H54 (cell line): ENCODE results near the gene ACAN.

Experiments
- DNase-seq: peaks from one replicate; pipeline ENCODE4 v3.0.0; 2011; ENCODE audit warnings: low spot score, mixed read lengths; ENCODE audit not compliant: insufficient read length
- FAIRE-seq: peaks from 3 replicates; lab custom pipeline; 2011; peaks lifted over from hg19 to GRCh38; lab: Jason Lieb, UNC
- POLR2A ChIP-seq: IDR thresholded peaks from 2 replicates; pipeline ENCODE4 v1.6.1; 2011; ENCODE audit warnings: low read depth, mild to moderate bottlenecking, low read length

The ACAN gene

DNA sequence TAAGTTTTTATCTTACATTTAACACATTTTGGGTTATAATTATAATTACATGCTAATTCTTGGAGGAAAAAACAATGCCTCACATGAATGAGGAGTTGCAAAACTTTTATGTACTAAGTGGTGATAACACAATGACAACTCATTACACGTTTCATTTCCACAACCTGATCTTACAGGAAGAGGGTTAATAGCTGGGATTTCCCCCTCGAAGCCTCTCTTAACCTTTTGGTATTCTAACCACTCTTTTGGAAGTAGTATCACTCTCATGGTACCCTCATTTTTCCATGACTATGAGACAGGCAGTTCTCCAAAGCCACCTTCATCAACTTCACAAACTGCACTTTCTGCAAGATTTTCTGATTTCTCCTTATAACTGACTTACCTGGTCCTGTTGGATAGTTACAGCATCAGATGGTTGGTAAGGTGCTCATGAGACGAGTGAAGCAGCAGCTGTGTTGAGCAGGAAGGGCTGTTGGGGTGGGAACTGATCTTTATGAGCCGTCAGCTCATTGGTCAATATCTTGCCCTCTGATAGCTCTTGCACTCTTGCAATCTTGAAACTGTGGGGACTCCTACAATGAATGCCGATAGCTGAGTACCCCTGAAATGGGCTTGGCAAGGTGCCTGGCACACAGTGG is 41.6 kb downstream of the ACAN start:
- DNase-seq: no peak

DNA sequence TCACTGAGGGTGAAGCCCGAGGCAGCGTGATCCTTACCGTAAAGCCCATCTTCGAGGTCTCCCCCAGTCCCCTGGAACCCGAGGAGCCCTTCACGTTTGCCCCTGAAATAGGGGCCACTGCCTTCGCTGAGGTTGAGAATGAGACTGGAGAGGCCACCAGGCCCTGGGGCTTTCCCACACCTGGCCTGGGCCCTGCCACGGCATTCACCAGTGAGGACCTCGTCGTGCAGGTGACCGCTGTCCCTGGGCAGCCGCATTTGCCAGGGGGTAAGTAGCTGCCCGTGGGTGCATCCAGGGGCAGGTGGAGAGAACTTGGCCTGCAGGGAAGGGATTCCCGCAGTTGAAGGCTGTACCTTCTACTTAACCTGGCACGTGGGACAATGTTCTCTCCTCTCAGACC is 42.4 kb downstream of the ACAN start:
- no peak for TF ChIP-seq POLR2A
- FAIRE-seq (no peak), DNase-seq (no peak)

More for the DNA sequence above, 41.6 kb downstream of the ACAN start:
- no peak for TF ChIP-seq POLR2A
- no peak for FAIRE-seq

DNA sequence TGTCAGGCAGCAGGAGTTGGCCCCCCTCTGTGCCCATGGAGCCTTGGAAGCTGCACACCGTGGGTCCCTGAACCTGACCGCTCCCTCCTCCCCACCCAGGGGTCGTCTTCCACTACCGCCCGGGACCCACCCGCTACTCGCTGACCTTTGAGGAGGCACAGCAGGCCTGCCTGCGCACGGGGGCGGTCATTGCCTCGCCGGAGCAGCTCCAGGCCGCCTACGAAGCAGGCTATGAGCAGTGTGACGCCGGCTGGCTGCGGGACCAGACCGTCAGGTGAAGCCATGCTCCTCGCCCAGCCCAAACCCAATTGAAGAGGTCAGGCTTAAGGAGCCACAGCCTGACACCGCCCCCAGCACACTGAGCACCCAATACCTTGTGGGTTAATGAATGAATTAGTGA is 43.9 kb downstream of the ACAN start:
- FAIRE-seq (no peak), DNase-seq (no peak)
- no peak for TF ChIP-seq POLR2A

DNA sequence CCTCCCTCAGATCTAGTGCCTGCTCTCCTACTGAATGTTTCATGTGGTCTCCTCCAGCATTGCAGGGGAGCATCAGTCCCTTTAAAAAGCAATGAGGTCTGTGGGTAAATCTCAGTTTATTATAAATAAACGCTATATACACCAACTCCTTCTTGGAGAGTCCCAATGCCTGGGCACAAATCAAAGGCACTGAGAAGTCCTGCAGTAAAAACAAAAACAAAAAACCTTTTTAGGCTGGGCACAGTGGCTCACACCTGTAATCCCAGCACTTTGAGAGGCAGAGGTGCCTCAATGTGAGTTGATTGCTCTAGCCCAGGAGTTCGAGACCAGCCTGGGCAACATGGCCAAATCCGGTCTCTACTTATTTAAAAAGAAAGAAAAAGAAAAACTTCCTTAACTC is 45.0 kb downstream of the ACAN start:
- FAIRE-seq (no peak), DNase-seq (no peak)
- TF ChIP-seq POLR2A: no peak

DNA sequence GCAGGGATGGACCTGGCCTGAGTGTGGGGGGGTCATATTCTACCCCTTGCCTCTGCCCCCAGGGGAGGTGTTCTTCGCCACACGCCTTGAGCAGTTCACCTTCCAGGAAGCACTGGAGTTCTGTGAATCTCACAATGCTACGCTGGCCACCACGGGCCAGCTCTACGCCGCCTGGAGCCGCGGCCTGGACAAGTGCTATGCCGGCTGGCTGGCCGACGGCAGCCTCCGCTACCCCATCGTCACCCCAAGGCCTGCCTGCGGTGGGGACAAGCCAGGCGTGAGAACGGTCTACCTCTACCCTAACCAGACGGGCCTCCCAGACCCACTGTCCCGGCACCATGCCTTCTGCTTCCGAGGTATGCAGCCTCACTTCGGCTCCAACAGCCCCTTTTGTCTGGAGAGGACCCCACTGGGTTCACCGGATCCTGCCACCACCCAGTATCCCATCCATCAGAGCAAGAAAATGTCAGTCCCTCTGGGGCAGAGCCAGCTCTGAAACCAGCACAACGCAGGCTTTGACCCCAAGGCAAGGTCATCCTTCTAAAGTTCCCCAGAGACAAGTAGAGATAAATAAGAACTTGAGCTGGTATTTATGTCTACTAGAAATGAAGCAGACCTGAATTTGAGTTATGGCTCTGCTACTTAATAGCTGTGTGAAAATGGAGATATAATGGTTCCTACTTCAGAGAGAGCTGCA is 46.3 kb downstream of the ACAN start:
- DNase-seq (no peak), FAIRE-seq (no peak)
- TF ChIP-seq POLR2A: no peak

DNA sequence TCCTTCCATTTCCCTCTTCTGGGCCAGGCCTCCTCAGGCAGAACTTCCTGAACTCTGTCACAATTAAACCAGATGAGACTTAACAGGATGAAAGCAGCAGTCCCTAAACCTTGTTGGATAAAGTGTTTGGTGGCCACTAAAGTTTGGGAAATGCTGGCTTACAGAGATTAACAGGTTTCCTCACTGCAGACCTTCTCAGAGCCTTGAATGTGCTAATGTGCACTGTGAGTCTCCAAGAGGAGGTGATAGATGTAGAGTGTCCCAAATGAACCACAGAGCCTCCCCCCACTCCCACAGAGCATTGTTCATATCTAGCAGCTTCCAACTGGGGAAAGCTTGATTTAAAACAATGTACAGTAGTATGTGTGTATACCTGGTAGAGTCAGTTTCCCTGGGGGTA is 49.2 kb downstream of the ACAN start:
- DNase-seq (no peak), FAIRE-seq (no peak)
- TF ChIP-seq POLR2A: no peak

DNA sequence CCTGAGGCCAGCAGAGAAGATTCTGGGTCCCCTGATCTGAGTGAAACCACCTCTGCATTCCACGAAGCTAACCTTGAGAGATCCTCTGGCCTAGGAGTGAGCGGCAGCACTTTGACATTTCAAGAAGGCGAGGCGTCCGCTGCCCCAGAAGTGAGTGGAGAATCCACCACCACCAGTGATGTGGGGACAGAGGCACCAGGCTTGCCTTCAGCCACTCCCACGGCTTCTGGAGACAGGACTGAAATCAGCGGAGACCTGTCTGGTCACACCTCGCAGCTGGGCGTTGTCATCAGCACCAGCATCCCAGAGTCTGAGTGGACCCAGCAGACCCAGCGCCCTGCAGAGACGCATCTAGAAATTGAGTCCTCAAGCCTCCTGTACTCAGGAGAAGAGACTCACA is 55.7 kb downstream of the ACAN start:
- no peak for DNase-seq
- no peak for FAIRE-seq
- no peak for TF ChIP-seq POLR2A

DNA sequence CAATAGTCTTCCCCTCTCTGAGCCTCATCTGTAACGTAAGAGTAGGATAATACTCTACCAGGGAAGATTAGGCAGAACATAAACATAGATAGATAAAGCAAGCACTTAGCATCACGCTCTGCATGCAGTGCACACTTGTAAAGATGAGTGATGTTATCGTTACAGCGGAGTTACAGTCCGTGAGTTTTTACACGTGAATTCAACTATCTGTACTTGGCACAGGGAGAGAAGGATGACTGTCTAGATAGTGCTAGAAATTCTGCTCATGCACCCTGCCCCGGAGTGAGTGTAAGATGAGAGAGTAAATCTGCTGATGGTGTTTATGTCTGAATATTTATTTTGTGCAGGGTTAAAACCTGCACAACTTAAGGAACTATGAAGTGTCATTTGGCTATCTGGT is 56.3 kb downstream of the ACAN start:
- FAIRE-seq (no peak), DNase-seq (no peak)
- TF ChIP-seq POLR2A: no peak

DNA sequence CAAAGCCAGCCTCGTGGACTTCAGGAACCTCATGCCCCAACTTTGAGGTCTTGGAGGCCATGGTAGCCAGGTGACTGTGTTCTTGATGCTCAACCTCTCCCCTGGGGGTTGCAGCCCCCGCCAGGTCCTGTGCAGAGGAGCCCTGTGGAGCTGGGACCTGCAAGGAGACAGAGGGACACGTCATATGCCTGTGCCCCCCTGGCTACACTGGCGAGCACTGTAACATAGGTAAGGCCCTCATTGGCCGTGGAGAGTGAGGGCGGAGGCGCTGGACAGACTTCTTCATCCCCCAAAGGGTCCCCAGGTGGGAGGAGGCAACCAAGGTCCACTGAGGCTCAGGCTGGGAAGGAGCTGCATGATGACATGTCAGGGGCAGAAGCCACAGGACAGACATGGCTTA is 57.0 kb downstream of the ACAN start:
- DNase-seq (no peak), FAIRE-seq (no peak)
- TF ChIP-seq POLR2A: no peak

DNA sequence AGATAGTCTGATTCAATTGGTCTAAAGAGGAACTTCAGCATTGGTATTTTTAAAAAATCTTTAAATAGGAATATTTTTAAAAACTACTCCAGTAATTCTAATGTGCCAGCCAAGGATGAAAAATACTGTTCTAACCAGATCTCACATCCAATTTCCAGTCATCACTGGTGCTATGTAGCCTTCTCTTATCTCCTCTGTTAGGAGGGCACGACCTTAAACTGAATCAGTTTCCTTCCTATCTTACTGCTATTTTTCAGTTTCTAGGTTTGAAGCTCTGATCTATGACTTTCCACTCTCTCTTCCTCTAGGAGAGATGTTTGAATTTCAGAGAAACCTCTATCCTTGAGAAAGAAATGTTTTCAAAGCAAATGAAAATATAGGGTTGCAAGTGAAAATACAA is 60.2 kb downstream of the ACAN start:
- FAIRE-seq: no peak
- DNase-seq: no peak
- no peak for TF ChIP-seq POLR2A

DNA sequence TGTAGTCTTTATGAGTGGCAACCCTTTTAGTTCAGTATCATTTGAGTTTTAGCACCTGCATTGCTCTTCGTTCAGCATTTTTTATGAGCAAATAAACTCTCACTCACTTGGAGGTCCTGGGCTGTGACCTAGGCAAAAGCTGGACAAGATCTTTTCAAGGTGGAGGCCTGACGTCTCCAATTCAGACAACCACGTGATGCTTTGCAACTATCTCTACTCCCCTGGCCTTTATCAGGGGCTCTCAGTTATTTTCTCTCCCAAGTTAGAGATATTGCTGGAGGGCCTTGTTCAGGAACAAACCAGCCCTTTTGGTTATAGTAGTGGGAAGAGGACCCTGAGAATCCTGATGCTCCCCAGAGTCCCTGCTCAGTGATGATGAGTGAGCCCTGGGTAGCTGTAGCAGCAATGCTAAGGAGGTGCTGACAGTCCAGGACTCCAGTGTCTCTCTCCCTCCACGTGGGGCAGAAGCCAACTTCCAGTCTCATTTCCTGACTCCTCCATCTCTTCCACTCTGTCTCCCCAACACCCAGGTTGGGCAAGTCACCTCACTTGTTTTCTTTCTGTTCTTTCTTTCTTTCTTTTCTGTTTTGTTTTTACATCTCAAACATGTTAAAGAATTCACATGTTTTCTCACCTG is 61.7 kb downstream of the ACAN start:
- TF ChIP-seq POLR2A: no peak
- FAIRE-seq (no peak), DNase-seq (no peak)

DNA sequence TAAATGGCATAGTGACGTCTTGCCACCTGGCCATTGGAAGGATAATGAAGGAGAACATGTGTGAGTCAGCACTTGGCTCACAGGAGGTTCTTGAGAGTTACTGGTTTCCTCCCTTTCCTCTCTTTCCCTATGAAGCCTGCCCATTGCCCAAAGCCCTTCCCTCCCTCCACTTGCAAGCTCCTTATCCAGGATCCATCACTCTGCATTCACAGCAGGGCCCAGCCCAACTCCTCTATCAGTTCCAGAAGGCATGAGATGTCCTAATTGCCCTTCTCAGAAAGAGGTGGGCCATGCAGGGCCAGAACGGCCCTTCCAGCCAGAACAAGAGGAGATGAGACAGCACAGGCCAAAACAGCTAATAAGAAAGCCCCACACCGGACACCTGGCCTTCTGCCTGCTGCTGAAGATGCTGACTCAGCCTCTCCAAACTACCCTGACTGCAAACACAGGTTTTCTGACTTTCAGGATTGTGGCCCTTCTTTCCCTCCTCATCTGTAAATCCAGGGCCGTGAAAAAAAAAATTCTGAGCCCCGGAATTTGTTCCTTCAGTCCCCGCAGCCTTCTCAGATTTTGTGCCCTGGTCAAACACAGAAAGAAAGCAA is 62.4 kb downstream of the ACAN start:
- DNase-seq (no peak), FAIRE-seq (no peak)
- TF ChIP-seq POLR2A: no peak

DNA sequence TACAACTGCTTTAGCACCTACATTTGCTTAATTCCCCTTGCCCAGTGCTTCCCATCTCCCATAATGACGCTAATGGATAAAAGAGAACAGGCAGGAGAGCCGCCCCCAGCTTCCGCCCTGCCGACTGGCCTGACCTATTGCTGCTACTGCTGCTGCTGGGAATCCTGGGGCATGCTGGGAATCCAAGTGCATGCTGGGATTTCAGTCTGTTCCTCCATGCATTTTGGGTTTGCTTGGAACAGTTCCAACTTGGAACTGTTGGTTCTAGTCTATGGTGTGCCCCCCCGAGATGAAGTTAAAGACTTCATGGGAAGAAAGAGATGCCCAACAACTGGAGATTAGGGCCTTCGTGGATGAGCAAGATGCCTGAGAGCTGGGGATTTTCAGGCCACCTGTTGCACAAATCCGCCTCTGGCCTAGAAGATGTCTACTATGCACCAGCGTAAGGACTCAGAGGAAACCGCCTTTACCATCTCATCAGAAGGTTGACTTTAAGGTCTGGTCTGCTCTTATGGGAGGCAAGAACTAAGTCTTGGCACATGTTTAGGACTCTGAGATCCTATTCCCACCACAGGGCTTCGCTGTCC is 63.2 kb downstream of the ACAN start:
- no peak for TF ChIP-seq POLR2A
- DNase-seq: no peak
- FAIRE-seq: no peak

DNA sequence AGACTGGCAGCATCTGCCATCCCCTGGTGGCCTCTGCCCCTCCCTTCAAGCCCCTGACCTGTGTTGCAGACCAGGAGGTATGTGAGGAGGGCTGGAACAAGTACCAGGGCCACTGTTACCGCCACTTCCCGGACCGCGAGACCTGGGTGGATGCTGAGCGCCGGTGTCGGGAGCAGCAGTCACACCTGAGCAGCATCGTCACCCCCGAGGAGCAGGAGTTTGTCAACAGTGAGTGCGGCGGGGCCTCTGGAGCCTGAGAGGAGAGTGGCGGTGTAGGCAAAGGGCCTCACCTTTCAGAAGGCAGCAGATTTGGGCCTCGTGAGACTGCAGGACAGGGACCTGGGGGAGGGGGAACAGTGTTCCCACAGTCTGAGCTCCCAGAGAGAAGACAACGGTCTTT is 68.1 kb downstream of the ACAN start:
- DNase-seq (no peak), FAIRE-seq (no peak)
- no peak for TF ChIP-seq POLR2A
